Measurements from ENCODE around the gene SP110. TPM values are rescaled to one million over a fixed set of nuclear protein-coding genes. Genes with fewer than 3 reads are reported as not detected.
A peak's percentile ranks its signal among the peaks of the same experiment; 100 is the strongest.

The SP110 gene
- total and polyA plus RNA-seq, 2 donors (not counting 1 experiment from before 2014, with no cell fraction given): 162 to 280 TPM

GRCh38 chr2:230202430-230203109, 17.2 kb downstream of the SP110 start:
- peak overlapping the region; percentile 67 for H3K4me2 ChIP-seq (replicated peaks; ENCODE audit: low read depth, low read length, poor library complexity, severe bottlenecking)
- ChIA-PET POLR2A (interaction anchor here (0.7 to 2.5 kb wide), 8 partner anchors 17 to 596 kb away, joined by 3 to 10 read pairs (median 5); partner anchors contain the start of genes SP110 and SP140), CTCF (interaction anchor here (0.6 to 8.4 kb wide), 56 partner anchors 8 to 596 kb away, joined by 3 to 66 read pairs (median 4); partner anchors contain the start of genes CAB39, SP110, SP140 and SP140L)
- peak overlapping the region; percentile 22 for H2AFZ ChIP-seq (ENCODE audit: insufficient read depth, low read depth, low read length, poor library complexity, severe bottlenecking)
- Mint-ChIP-seq H3K27me3 (no peaks in the 10 kb centered on the region), H3K27ac (peak overlapping the region; percentile 87), H3K9me3 (ENCODE audit: insufficient read depth) (no peaks in the 10 kb centered on the region), H3K4me1 (peaks cover 39% of the 10 kb centered on the region), H3K4me3 (peak overlapping the region; percentile 74)
- peaks cover 0 to 3% (median 2%) of the 10 kb centered on the region in 3 donors for H3K9me3 ChIP-seq (ENCODE audit: control extremely low read depth in 1 of 3, control insufficient read depth in 2 of 3, insufficient read depth in 1 of 3, low read length in 2 of 3)
- H3K79me2 ChIP-seq (ENCODE audit: control insufficient read depth, insufficient read depth, low read length): peaks cover 83% of the 10 kb centered on the region
- peak; percentile 79 for DNase-seq
- no peak overlapping the region for H3K9ac ChIP-seq (ENCODE audit: low read length)
- peaks cover 20% of the 10 kb centered on the region for H4K20me1 ChIP-seq (ENCODE audit: control insufficient read depth, insufficient read depth, low read length, poor library complexity, severe bottlenecking)
- H3K27me3 ChIP-seq (replicated peaks in 1 of 4; ENCODE audit: control extremely low read depth in 1 of 4, control insufficient read depth in 3 of 4, insufficient read depth in 4 of 4, low read length in 3 of 4): no peaks in the 10 kb centered on the region
- peaks cover 51 to 55% of the 10 kb centered on the region in 2 donors for H3K4me1 ChIP-seq (ENCODE audit: control insufficient read depth in 2 of 2, insufficient read depth in 2 of 2, low read length in 2 of 2)
- peak; percentile 64 for TF ChIP-seq CTCF (IDR thresholded peaks at IDR 0.05)
- TF ChIP-seq EZH2 (IDR thresholded peaks at IDR 0.05; ENCODE audit: borderline replicate concordance, insufficient read depth, low read depth, low read length, poor library complexity, severe bottlenecking): no peak
- peak; percentile 61 for ATAC-seq (ENCODE audit: low read depth)
- intact Hi-C loops (cut with micrococcal nuclease): loop anchor here (1.0 to 5.0 kb wide), 4 partner anchors 32 to 510 kb away; partner anchors contain the start of genes CAB39 and SP140L
- peak overlapping the region; percentile 9 to 72 for H3K27ac ChIP-seq (ENCODE audit: low read length in 2 of 2)
- 50% methylated on average over 5 of the region's 10 CpGs for WGBS (ENCODE audit: insufficient coverage)
- peaks cover 31 to 88% of the 10 kb centered on the region in 2 experiments for H3K36me3 ChIP-seq (replicated peaks in 1 of 2; ENCODE audit: control extremely low read depth in 1 of 2, control insufficient read depth in 1 of 2, extremely low read depth in 1 of 2, insufficient read depth in 2 of 2, low read length in 1 of 2)
- H3K4me3 ChIP-seq (ENCODE audit: control extremely low read depth in 1 of 5, extremely low read depth in 1 of 5, insufficient read depth in 1 of 5, low read depth in 2 of 5, low read length in 4 of 5): no peak overlapping the region

Data from B cell (primary cell).